HG03457 (cell line): ENCODE data around the gene ADAMTS14.

Experiments used
- ATAC-seq: cut with Tn5 transposase; IDR thresholded peaks from one replicate; pipeline ENCODE4 v1.9.1; 2021; ENCODE audit warnings: moderate number of reproducible peaks; ENCODE audit not compliant: unreplicated experiment

The ADAMTS14 gene

GRCh38 chr10:70673929-70674559 lies 1.7 kb downstream of the ADAMTS14 start:
- ATAC-seq, result no peak

- no peak for ATAC-seq
These were observed 2.5 kb downstream of the ADAMTS14 start for GRCh38 chr10:70674560-70675495.

- ATAC-seq, result no peak
These were observed 3.3 kb downstream of the ADAMTS14 start for GRCh38 chr10:70675496-70676161.

GRCh38 chr10:70676511-70676910 lies 4.2 kb downstream of the ADAMTS14 start:
- ATAC-seq, result no peak

GRCh38 chr10:70677016-70677415 lies 4.7 kb downstream of the ADAMTS14 start:
- no peak for ATAC-seq

GRCh38 chr10:70677620-70678249 lies 5.4 kb downstream of the ADAMTS14 start:
- no peak for ATAC-seq

- ATAC-seq, result no peak
These were observed 5.9 kb downstream of the ADAMTS14 start for GRCh38 chr10:70678250-70678635.

- no peak for ATAC-seq
These were observed 6.6 kb downstream of the ADAMTS14 start for GRCh38 chr10:70678757-70679489.

- ATAC-seq, result no peak
These were observed 7.2 kb downstream of the ADAMTS14 start for GRCh38 chr10:70679498-70679897.

GRCh38 chr10:70680899-70681730 lies 8.8 kb downstream of the ADAMTS14 start:
- ATAC-seq, result no peak

GRCh38 chr10:70681731-70682005 lies 9.4 kb downstream of the ADAMTS14 start:
- no peak for ATAC-seq

- ATAC-seq, result no peak
These were observed 10.8 kb downstream of the ADAMTS14 start for GRCh38 chr10:70682920-70683600.

GRCh38 chr10:70683601-70683934 lies 11.3 kb downstream of the ADAMTS14 start:
- no peak for ATAC-seq

- ATAC-seq, result no peak
These were observed 11.6 kb downstream of the ADAMTS14 start for GRCh38 chr10:70683940-70684339.

- ATAC-seq, result no peak
These were observed 12.1 kb downstream of the ADAMTS14 start for GRCh38 chr10:70684374-70684773.

- no peak for ATAC-seq
These were observed 12.6 kb downstream of the ADAMTS14 start for GRCh38 chr10:70684839-70685454.

GRCh38 chr10:70685455-70685911 lies 13.2 kb downstream of the ADAMTS14 start:
- no peak for ATAC-seq

- ATAC-seq, result no peak
These were observed 16.5 kb downstream of the ADAMTS14 start for GRCh38 chr10:70688828-70689227.

- no peak for ATAC-seq
These were observed 17.4 kb downstream of the ADAMTS14 start for GRCh38 chr10:70689661-70690060.
